Hepatocyte (in vitro differentiated cells): Measurements from ENCODE around the gene SRSF10. TPM values are rescaled to one million over a fixed set of nuclear protein-coding genes. Genes with fewer than 3 reads are reported as not detected.

Experiments
- DNase-seq: peaks from one replicate; pipeline ENCODE4 v3.0.0-alpha.2; 2016; ENCODE audit warnings: low spot score
- H2AFZ ChIP-seq: fragments of 200-600 bp; sonication (generic); 2 replicates; pipeline ENCODE4 v1.6.0; 2016; ENCODE audit warnings: antibody characterized with exemption, mild to moderate bottlenecking
- H3K27ac ChIP-seq: fragments of 200-600 bp; sonication (generic); 2 replicates; pipeline ENCODE4 v1.5.1; 2016; ENCODE audit warnings: mild to moderate bottlenecking
- H3K27me3 ChIP-seq: fragments of 200-600 bp; sonication (generic); 2 replicates; pipeline ENCODE4 v1.6.1; 2016
- H3K36me3 ChIP-seq: fragments of 200-600 bp; sonication (generic); replicated peaks from 2 replicates; pipeline ENCODE4 v1.5.1; 2016; ENCODE audit warnings: low read depth; ENCODE audit not compliant: insufficient read depth
- H3K4me1 ChIP-seq: fragments of 200-600 bp; sonication (generic); 2 replicates; pipeline ENCODE4 v1.5.1; 2016; ENCODE audit warnings: mild to moderate bottlenecking, moderate library complexity; ENCODE audit not compliant: insufficient read depth
- H3K4me2 ChIP-seq: fragments of 200-600 bp; sonication (generic); 2 replicates; pipeline ENCODE4 v1.6.0; 2016
- H3K4me3 ChIP-seq: fragments of 200-600 bp; sonication (generic); 2 replicates; pipeline ENCODE4 v1.5.1; 2016; ENCODE audit warnings: mild to moderate bottlenecking
- H3K79me2 ChIP-seq: fragments of 200-600 bp; sonication (generic); 2 replicates; pipeline ENCODE4 v1.6.0; 2017; ENCODE audit warnings: mild to moderate bottlenecking
- H3K9me2 ChIP-seq: fragments of 200-600 bp; sonication (generic); replicated peaks from 2 replicates; pipeline ENCODE4 v1.6.0; 2017; ENCODE audit warnings: mild to moderate bottlenecking; ENCODE audit not compliant: insufficient read depth
- H3K9me3 ChIP-seq: fragments of 200-600 bp; sonication (generic); 2 replicates; pipeline ENCODE4 v1.5.1; 2016; ENCODE audit warnings: low read depth, mild to moderate bottlenecking
- H4K20me1 ChIP-seq: fragments of 200-600 bp; sonication (generic); 2 replicates; pipeline ENCODE4 v1.6.0; 2016; ENCODE audit warnings: mild to moderate bottlenecking; ENCODE audit not compliant: insufficient read depth, poor library complexity, severe bottlenecking
- EZH2 ChIP-seq: fragments of 200-600 bp; sonication (generic); IDR thresholded peaks from 2 replicates; pipeline ENCODE4 v1.6.1; 2016; ENCODE audit warnings: antibody characterized with exemption, mild to moderate bottlenecking, borderline replicate concordance
- EZH2phosphoT487 ChIP-seq: fragments of 200-600 bp; sonication (generic); IDR thresholded peaks from one replicate; pipeline ENCODE4 v1.6.1; 2018; ENCODE audit warnings: antibody characterized with exemption, mild to moderate bottlenecking, low read depth, moderate library complexity; ENCODE audit not compliant: unreplicated experiment, severe bottlenecking
- WGBS: methylation state at CpG from one replicate; pipeline ENCODE4 v1.1.6; 2016; ENCODE audit warnings: low lambda C conversion rate; ENCODE audit errors: missing lambda C conversion rate; 5-methylcytosine and 5-hydroxymethylcytosine counted together
- microRNA counts: library from miRNA; unstranded; fragments of <30 nt; microRNA quantifications from one replicate; lab custom pipeline; 2017
- microRNA-seq: library from miRNA; unstranded; fragments of <30 nt; microRNA quantifications from one replicate; pipeline ENCODE4, GENCODE V29; 2017
- polyA plus RNA-seq: library from polyadenylated mRNA; unstranded; fragments of >200 nt; fragmentation: Nextera tagmentation; extraction: Ambion mirVana; gene quantifications from 2 replicates; pipeline ENCODE4 v1.2.1, GENCODE V29; 2016
- small RNA-seq: library from RNA; depleted of rRNA; stranded (forward); fragments of <200 nt; gene quantifications from one replicate; pipeline ENCODE3, GENCODE V24; 2014
- total RNA-seq: library from RNA; depleted of rRNA; stranded (reverse); fragments of >200 nt; gene quantifications from 2 replicates; pipeline ENCODE4 v1.2.3, GENCODE V29; 2014
- TF ChIP-seq, protein P1 (sequence below): fragments of 200-600 bp; sonication (generic); IDR thresholded peaks from 2 replicates; pipeline ENCODE4 v1.5.1; 2016; ENCODE audit warnings: antibody characterized with exemption, mild to moderate bottlenecking; ENCODE audit not compliant: poor library complexity

SRSF10 gene
- total and polyA plus RNA-seq, 2 experiments from 2014 or later, result 113 to 125 TPM

DNA sequence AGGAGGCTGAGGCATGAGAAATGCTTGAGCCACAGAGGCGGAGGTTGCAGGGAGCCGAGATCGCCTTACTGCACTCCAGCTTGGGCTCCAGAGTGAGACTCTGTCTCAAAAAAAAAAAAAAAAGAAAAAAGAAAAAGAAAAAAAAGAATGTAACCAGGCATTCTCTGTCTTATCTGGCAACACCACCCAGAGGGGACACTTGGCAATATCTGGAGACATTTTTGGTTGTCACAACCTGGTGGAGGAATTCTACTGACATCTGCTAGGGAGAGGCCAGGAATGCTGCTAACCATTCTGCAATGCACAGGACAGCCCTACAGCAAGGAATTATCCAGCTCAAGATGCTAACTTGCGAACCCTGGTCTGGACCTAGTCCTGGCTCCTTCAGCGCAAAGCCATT is 64.7 kb downstream of the SRSF10 start:
- H3K79me2 ChIP-seq, result no peaks in the 10 kb centered on the region
- no peak overlapping the region for H3K27ac ChIP-seq
- no peak overlapping the region for H3K4me3 ChIP-seq
- H3K9me3 ChIP-seq, result no peaks in the 10 kb centered on the region
- TF ChIP-seq EZH2 (no peak), EZH2phosphoT487 (no peak)
- TF ChIP-seq, protein P1, sequence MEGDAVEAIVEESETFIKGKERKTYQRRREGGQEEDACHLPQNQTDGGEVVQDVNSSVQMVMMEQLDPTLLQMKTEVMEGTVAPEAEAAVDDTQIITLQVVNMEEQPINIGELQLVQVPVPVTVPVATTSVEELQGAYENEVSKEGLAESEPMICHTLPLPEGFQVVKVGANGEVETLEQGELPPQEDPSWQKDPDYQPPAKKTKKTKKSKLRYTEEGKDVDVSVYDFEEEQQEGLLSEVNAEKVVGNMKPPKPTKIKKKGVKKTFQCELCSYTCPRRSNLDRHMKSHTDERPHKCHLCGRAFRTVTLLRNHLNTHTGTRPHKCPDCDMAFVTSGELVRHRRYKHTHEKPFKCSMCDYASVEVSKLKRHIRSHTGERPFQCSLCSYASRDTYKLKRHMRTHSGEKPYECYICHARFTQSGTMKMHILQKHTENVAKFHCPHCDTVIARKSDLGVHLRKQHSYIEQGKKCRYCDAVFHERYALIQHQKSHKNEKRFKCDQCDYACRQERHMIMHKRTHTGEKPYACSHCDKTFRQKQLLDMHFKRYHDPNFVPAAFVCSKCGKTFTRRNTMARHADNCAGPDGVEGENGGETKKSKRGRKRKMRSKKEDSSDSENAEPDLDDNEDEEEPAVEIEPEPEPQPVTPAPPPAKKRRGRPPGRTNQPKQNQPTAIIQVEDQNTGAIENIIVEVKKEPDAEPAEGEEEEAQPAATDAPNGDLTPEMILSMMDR, result no peak
- H2AFZ ChIP-seq, result no peak overlapping the region
- no peak for DNase-seq
- no peaks in the 10 kb centered on the region for H3K27me3 ChIP-seq
- 92% methylated on average over 5 of the region's 5 CpGs for WGBS
- no peaks in the 10 kb centered on the region for H4K20me1 ChIP-seq
- H3K36me3 ChIP-seq, result no peaks in the 10 kb centered on the region
- H3K4me2 ChIP-seq, result no peak overlapping the region
- no peaks in the 10 kb centered on the region for H3K4me1 ChIP-seq
- H3K9me2 ChIP-seq, result no peaks in the 10 kb centered on the region

DNA sequence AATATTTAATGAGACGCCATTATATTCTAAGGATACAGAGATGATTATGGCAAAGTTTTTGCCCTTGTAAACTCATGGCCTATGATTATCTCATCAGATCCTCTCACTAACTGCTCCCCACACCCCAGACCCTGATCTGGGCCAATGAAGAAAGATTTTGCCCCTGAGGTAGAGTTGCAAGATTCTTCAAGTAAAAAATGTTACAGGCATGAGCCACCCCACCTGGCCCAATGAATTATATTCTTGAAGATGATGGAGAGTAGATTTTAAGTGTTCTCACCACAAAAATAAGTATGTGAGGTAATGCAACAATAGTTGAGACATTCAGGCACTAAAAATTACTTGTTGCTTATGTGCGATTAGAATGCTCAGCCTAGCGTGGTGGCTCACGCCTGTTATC is 65.2 kb downstream of the SRSF10 start:
- 99% methylated on average over 4 of the region's 4 CpGs for WGBS
- TF ChIP-seq EZH2 (no peak), EZH2phosphoT487 (no peak)
- no peak overlapping the region for H3K4me2 ChIP-seq
- no peak overlapping the region for H3K27ac ChIP-seq
- no peaks in the 10 kb centered on the region for H3K79me2 ChIP-seq
- no peak overlapping the region for H3K4me3 ChIP-seq
- no peak overlapping the region for H2AFZ ChIP-seq
- no peaks in the 10 kb centered on the region for H4K20me1 ChIP-seq
- DNase-seq, result no peak
- no peaks in the 10 kb centered on the region for H3K4me1 ChIP-seq
- H3K9me2 ChIP-seq, result no peaks in the 10 kb centered on the region
- no peaks in the 10 kb centered on the region for H3K9me3 ChIP-seq
- no peaks in the 10 kb centered on the region for H3K36me3 ChIP-seq
- H3K27me3 ChIP-seq, result no peaks in the 10 kb centered on the region

MicroRNA genes within 50 kb of the gene (microRNA counts, 767-probe panel; counts per million panel counts)
- microRNA hsa-miR-378f (lab: Ali Mortazavi, UCI), result not detected

Small RNAs within 50 kb of the gene (microRNA-seq; reads per million reads assigned to microRNA genes)
- gene MIR378F, result not detected

Small RNAs within 50 kb of the gene (small RNA-seq; reads per million reads assigned to genes)
- not detected for gene MIR378F

Other genes starting within 250 kb of the SRSF10 start
- 25.6 and 28.3 TPM in 2 replicates for gene ELOA, start 236.9 kb downstream of the SRSF10 start, total RNA-seq
- 26.0 and 27.0 TPM in 2 replicates for gene ELOA, start 236.9 kb downstream of the SRSF10 start, polyA plus RNA-seq
- 45.1 and 49.4 TPM in 2 replicates for gene PITHD1, start 201.9 kb downstream of the SRSF10 start, total RNA-seq
- gene PITHD1, start 201.9 kb downstream of the SRSF10 start, polyA plus RNA-seq, result 28.4 and 29.3 TPM in 2 replicates
- 73.2 and 108 TPM in 2 replicates for gene LYPLA2, start 189.2 kb downstream of the SRSF10 start, total RNA-seq
- gene LYPLA2, start 189.2 kb downstream of the SRSF10 start, polyA plus RNA-seq, result 162 and 163 TPM in 2 replicates
- gene GALE, start 179.6 kb downstream of the SRSF10 start, total RNA-seq, result 73.6 and 89.9 TPM in 2 replicates
- gene GALE, start 179.6 kb downstream of the SRSF10 start, polyA plus RNA-seq, result 114 and 117 TPM in 2 replicates
- 78.5 and 87.5 TPM in 2 replicates for gene HMGCL, start 154.9 kb downstream of the SRSF10 start, total RNA-seq
- 79.0 and 90.7 TPM in 2 replicates for gene HMGCL, start 154.9 kb downstream of the SRSF10 start, polyA plus RNA-seq
- gene FUCA1, start 112.0 kb downstream of the SRSF10 start, total RNA-seq, result 59.0 and 69.4 TPM in 2 replicates
- gene FUCA1, start 112.0 kb downstream of the SRSF10 start, polyA plus RNA-seq, result 55.3 and 74.2 TPM in 2 replicates
- not detected in 2 replicates for gene CNR2, start 67.0 kb downstream of the SRSF10 start, total RNA-seq
- gene CNR2, start 67.0 kb downstream of the SRSF10 start, polyA plus RNA-seq, result not detected in 2 replicates
- gene PNRC2, start 20.5 kb downstream of the SRSF10 start, total RNA-seq, result 107 and 122 TPM in 2 replicates
- gene PNRC2, start 20.5 kb downstream of the SRSF10 start, polyA plus RNA-seq, result 65.8 and 75.4 TPM in 2 replicates
- gene MYOM3, start 131.8 kb upstream of the SRSF10 start, total RNA-seq, result 2.2 and 2.4 TPM in 2 replicates
- gene MYOM3, start 131.8 kb upstream of the SRSF10 start, polyA plus RNA-seq, result 0.67 and 2.0 TPM in 2 replicates
- 4.7 and 6.1 TPM in 2 replicates for gene IL22RA1, start 162.8 kb upstream of the SRSF10 start, total RNA-seq
- gene IL22RA1, start 162.8 kb upstream of the SRSF10 start, polyA plus RNA-seq, result 3.5 and 8.2 TPM in 2 replicates
- 5.8 and 6.4 TPM in 2 replicates for gene IFNLR1, start 207.0 kb upstream of the SRSF10 start, total RNA-seq
- gene IFNLR1, start 207.0 kb upstream of the SRSF10 start, polyA plus RNA-seq, result 3.6 and 7.5 TPM in 2 replicates